Measurements from ENCODE around the gene TSC22D3.
"Not testable (repeated sequence)": the region's sequence is repeated elsewhere in the genome, so short reads cannot be mapped to it uniquely, and the experiment has no call there.

TSC22D3 gene

DNA sequence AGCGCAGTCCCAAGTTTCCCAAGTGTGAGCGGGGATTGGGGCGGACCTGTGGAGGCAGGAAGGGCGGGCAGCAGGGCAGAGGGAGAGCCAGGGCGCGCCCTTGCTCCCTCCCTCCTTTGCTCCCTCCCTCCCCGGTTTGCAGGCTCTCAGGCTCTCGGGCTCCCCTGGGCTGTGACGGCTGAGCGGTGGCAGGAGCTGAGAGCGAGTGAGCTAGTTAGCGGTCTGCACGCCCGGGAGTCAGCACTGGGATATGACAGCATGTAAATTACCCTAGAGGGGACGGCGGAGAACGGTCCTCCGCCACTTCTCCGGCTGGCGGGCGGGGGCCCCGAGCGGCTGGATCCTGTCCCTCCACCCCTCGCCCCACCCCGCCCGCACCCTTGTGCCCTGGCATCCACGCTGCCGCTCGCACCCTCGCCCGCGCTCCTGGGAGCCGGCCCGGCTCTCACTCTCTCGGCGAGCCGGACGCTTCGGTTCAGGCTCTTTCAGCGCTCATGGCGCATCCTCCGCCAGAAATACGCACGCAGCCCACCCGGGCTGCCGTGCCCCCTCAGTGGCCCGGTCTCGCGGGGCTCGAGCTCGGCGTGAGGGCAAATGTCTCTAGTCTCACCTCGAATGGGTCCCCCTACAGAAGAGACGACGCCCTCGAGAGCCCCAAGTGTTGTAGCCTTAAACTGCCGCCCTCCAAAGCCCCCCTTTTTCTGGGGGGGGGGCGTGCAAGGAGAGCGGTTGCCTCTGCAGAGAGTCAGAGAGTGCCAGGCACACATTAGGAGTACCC lies at the start of gene TSC22D3:
TSS of gene TSC22D3 (minus strand) at position 54 of the 778 bp plus-strand sequence. CDS start 368 bp downstream, outside the sequence.
- DNase-seq (ENCODE audit: low read depth in 2 of 2), result peak; percentile 73 to 81
- peak within 1 kb of the TSS; percentile 53 to 56 for H3K4me3 ChIP-seq (replicated peaks in 1 of 2; ENCODE audit: low read depth in 2 of 2, low read length in 2 of 2)
- TF ChIP-seq, protein P1, sequence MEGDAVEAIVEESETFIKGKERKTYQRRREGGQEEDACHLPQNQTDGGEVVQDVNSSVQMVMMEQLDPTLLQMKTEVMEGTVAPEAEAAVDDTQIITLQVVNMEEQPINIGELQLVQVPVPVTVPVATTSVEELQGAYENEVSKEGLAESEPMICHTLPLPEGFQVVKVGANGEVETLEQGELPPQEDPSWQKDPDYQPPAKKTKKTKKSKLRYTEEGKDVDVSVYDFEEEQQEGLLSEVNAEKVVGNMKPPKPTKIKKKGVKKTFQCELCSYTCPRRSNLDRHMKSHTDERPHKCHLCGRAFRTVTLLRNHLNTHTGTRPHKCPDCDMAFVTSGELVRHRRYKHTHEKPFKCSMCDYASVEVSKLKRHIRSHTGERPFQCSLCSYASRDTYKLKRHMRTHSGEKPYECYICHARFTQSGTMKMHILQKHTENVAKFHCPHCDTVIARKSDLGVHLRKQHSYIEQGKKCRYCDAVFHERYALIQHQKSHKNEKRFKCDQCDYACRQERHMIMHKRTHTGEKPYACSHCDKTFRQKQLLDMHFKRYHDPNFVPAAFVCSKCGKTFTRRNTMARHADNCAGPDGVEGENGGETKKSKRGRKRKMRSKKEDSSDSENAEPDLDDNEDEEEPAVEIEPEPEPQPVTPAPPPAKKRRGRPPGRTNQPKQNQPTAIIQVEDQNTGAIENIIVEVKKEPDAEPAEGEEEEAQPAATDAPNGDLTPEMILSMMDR (IDR thresholded peaks at IDR 0.05; ENCODE audit: low read depth, low read length), result peak; percentile 9

- DNase-seq (ENCODE audit: low read depth in 2 of 2), result peak; percentile 86 to 87
- H3K4me3 ChIP-seq (replicated peaks in 1 of 2; ENCODE audit: low read depth in 2 of 2, low read length in 2 of 2), result no peak overlapping the region
- TF ChIP-seq, protein P1 (IDR thresholded peaks at IDR 0.05; ENCODE audit: low read depth, low read length), result no peak
Observed at GRCh38 chrX:107823456-107823855, 47.9 kb upstream of the TSC22D3 start.

DNA sequence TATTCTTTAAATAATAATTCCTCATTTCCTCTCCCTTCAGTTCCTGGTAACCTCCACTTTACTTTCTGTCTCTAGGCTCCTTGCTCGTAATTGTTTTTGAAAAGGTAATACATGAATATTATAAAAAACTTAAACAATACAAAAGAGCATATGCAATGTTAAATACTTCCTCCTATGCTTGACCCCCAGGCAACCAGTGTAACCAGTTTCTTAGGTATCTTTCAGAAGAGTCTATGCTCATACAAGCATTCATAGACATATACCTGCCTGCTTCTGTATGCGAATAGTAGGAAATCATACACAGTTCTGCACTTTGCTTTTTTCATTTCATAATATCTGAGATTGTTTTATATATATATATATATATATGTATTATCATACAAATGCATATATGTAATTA lies 47.5 kb upstream of the TSC22D3 start:
- no peak for DNase-seq (ENCODE audit: low read depth in 2 of 2)
- no peak overlapping the region for H3K4me3 ChIP-seq (replicated peaks in 1 of 2; ENCODE audit: low read depth in 2 of 2, low read length in 2 of 2)
- TF ChIP-seq, protein P1 (IDR thresholded peaks at IDR 0.05; ENCODE audit: low read depth, low read length), result no peak

DNA sequence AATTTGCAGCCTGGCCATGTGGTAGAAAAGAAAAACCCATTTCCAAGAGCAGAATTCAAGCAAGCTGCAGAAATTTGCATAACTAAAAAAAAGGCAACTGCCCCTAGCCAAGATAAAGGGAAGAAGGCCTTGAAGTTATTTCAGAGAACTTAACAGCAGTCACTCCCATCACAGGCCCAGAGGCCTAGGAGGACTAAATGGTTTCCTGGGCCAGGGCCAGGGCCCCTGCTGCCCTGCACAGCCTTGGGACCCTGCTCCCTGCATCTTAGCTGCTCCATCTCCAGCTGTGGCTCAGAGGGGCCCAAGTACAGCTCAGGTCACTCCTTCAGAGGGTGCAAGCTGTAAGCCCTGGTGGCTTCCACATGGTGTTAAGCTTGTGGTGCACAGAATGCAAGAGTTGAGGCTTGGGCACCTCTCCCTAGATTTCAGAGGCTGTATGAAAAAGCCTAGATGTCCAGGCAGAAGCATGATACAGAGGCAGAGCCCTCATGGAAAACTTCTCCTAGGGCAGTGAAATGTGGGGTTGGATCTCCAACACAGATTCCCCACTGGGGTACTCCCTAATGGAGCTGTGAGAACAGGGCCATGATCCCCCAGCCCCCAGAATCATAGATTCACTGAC lies 43.4 kb upstream of the TSC22D3 start:
- H3K4me3 ChIP-seq (replicated peaks in 1 of 2; ENCODE audit: low read depth in 2 of 2, low read length in 2 of 2), result no peak overlapping the region
- TF ChIP-seq, protein P1 (IDR thresholded peaks at IDR 0.05; ENCODE audit: low read depth, low read length), result no peak

GRCh38 chrX:107810053-107810452 lies 34.5 kb upstream of the TSC22D3 start:
- DNase-seq (ENCODE audit: low read depth in 2 of 2); H3K4me3 ChIP-seq (replicated peaks in 1 of 2; ENCODE audit: low read depth in 2 of 2, low read length in 2 of 2): not testable (repeated sequence)

More for the DNA sequence above, 43.4 kb upstream of the TSC22D3 start:
- DNase-seq (ENCODE audit: low read depth in 2 of 2), result no peak

DNA sequence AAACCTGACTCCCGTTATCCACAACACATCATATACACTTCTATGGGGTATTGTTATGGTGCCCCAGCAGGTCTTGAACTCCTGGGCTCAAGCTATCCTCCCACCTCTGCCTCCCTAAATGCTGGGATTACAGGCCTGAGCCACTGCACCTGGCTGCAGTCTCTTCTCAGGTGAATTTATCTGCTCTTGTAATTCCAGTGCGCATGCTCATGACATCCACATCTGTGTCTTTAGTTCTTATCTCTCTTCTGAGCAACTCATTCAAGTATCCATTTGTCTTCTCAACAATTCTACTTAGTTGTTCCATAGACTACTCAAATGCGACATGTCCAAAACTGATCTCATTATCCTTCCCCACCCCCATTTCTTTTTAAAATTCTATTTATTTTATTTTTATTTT lies 29.6 kb upstream of the TSC22D3 start:
- DNase-seq (ENCODE audit: low read depth in 2 of 2), result no peak
- no peak overlapping the region for H3K4me3 ChIP-seq (replicated peaks in 1 of 2; ENCODE audit: low read depth in 2 of 2, low read length in 2 of 2)
- TF ChIP-seq, protein P1 (IDR thresholded peaks at IDR 0.05; ENCODE audit: low read depth, low read length), result no peak

DNA sequence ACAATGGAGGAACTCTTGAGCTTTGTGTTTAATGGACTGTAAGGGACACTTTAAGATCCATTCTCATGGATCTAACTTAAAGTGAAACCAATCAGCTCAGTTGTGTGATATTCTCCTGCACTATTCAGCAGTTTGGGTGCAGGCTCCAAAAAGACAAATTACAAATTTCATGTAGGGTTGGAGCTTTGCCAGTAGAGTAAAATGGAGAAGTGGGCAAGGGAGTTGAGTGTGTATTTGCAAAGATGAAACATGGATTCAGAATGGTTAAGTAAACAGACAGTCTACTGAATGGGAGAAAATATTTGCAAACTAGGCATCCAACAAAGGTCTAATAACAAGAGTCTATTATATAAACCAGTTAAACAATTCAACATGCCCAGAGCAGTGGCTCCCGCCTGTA lies 28.8 kb upstream of the TSC22D3 start:
- TF ChIP-seq, protein P1 (IDR thresholded peaks at IDR 0.05; ENCODE audit: low read depth, low read length), result no peak
- DNase-seq (ENCODE audit: low read depth in 2 of 2), result no peak
- no peak overlapping the region for H3K4me3 ChIP-seq (replicated peaks in 1 of 2; ENCODE audit: low read depth in 2 of 2, low read length in 2 of 2)
